Activated CD8-positive, alpha-beta memory T cell treated with anti-CD3 and anti-CD28 coated beads, Interleukin-2, amount 50 U/mL, for 48 hours (primary cell): ENCODE results near the gene RUNX3.

Experiments used
- DNase-seq: peaks from one replicate; pipeline ENCODE4 v3.0.0-alpha.2; 2020

Gene RUNX3

GRCh38 chr1:24963099-24963872 lies 33.2 kb upstream of the RUNX3 start:
- no peak for DNase-seq

- DNase-seq, result no peak
Measured at GRCh38 chr1:24961961-24962861, 32.1 kb upstream of the RUNX3 start.

DNA sequence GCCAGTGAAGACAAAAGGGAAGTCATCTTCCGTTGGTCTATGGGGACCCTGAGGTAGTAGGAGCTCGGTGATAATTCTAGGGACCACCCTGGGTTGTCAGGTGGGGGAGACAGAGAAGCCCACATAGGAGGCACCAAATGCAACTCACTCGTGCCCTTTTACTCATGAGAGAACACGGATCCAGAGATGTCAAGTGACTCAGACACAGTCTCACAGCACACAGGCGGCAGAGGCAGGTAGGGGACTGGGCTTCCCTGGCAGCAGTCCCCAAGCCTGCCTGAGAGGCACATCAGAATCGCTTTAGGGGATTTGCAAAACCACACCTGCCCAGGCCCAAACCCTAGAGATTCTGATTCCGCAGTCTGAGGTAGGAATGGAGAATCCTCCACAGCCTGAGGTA lies 31.3 kb upstream of the RUNX3 start:
- DNase-seq, result no peak

DNA sequence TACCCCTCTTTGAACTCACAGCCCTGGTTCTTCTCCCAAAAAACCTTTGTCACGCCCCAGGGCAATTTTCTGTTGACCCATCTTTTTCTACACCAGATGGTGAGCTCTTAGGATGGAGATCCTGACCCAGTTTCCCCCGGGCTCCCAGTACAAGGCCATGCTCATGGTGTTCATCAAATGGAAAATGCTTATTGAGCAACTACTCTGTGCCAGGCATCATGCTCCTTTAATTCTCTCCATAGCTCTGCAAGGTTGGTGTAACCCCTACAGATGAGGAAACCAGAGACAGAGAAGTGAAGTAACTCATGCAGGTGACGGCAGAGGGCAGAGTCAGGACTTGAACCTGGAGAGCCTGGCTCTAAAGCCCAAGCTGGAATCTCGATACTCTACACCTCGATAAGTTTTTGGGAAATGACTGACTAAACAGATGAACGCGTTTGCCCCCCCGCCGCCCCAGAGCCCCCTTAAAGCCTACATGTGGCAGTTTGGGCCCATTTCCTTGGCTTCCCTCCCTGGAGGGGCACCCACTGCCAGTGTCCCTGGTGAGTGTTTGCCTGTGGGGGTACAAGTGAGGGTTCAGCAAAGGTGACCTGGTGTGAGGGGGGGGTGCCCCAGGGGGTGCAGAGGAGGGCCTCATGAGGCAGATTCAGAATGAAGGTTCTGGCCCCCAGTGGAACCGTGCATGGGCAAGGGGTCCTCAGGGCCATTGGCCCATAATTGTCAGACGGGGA lies 30.2 kb upstream of the RUNX3 start:
- no peak for DNase-seq

GRCh38 chr1:24959623-24959975 lies 29.5 kb upstream of the RUNX3 start:
- no peak for DNase-seq

DNA sequence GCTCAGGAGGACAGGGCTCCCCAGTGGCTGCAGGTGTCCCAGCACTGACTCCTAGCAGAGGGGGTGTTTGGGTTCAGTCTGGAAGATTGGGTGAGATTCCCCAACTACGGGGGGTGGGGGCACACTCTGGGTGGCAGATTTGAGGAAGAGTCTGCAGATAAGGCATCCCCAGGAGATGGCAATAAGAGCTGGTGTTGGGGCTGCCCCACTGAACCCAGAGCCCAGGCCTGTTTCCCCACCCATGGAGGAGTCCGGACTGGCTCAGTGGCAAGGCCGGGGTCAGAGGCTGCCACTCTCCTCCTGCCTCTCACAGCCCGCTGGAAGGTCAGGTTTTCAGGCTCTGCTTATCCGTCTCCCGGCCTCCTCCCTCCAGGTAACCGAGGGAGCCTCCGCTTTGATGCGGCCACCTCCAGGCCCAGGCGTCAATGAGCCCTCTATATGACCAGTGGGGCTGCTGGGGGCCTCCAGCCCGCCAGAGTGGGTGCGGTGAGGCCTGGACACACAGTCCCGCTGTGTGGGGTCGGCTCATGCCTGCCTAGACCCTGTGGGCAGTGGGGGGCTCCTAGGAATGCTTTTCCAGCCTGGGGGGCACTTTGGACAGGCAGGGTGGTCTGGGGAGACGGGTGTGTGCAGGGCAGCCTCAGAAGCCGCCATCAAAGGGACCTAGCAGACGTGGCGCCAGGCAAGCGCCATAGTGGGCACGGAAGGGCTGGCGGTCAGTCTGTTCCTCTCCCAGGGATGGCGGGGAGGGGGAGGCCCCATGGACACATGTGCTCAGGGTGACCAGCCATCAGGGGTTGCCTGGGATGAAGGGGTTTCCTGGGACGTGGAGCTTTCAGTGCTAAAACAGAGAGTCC lies 28.9 kb upstream of the RUNX3 start:
- no peak for DNase-seq

DNA sequence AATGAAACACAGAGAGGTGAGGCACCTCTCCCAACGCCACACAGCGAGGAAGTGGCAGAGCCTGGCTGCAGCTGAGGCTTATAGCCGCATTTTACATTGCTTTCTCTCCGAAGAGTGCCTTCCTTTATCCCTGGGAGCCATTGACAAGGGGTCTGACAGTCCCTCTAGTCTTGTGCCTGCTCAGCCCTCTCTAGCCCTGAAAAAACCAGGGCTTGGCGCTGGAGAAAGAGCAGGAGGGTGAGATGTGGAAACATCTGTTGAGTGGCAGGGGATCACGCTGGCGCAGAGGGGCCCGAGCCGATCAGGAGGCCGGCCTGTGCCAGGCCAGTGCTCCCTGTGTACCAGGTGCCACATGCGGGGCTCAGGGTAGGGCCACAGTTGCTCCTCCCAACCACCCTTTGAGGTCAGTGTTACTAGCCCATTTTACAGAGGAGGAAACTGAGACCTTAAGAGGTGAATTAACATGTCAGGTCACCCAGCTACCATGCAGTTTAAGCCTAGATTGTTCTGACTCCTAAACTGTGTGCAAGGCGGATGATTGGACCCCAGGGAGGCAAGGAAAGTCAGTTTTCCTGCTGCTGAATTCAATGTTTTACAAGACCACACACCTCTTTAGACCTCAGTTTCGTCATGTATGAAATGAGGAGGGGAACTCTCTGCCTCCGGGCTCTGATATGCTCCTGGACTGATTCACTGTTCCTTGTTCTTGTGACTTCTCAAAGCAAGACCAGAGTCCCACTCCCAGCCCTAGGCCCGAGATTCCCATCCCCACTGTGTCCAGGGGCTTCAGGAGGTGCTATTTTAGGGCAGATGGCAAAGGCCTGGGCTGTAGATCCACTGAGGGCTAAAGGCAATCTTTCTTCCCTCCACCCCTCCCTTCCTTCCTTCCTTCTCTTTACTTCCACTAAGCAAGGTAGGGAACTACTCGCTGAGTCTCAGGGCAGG lies 28.0 kb upstream of the RUNX3 start:
- no peak for DNase-seq

- DNase-seq, result no peak
Measured at GRCh38 chr1:24957016-24957807, 27.1 kb upstream of the RUNX3 start.

DNA sequence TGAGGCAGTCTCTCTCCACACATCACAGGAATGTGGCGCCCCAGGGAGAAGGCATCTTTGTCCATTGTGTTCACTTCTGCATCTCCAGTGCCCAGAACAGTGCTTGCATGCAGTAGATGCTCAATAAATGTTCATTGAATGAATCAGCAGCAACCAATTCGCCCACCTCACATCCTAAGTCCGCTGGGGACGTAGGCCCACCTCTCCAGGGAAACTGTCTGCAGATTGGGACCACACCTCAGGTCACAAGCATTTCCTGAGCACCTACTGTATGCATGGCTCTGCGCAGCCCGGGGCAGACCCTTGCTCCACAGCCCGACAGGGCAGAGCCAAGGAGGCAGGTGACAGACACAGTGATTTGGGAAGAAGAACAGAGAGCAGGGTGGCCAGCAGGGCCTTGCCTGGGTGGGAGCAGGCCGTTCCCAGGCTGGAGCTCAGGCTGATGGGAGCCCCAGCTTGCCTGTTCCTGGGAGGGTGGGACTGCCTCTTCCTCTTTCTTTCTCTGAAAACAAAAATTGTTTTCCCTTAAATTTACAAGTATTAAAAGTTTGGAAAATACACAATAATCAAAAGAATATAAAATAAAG lies 25.8 kb upstream of the RUNX3 start:
- DNase-seq, result no peak

- DNase-seq, result no peak
Measured at GRCh38 chr1:24955161-24955560, 25.1 kb upstream of the RUNX3 start.

DNA sequence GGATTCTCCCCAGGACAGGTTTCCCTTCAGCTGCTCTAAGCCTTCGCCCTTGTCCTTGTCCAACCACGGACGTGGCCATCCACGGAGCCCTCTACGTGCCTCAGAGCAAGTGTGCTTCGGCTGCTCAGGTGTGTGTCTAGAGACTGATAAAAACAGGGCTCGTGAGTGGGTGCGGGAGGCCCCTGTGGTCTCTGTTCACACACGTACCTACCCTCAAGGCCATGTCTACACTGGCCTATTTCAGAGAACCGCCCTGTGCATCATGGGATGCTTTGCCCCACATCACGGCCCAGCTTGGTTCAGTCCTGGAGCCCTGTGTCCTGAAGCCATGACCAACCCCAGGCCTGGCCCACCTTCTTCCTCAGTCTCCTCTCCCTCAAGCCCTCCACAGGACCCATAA lies 24.6 kb upstream of the RUNX3 start:
- DNase-seq, result no peak

DNA sequence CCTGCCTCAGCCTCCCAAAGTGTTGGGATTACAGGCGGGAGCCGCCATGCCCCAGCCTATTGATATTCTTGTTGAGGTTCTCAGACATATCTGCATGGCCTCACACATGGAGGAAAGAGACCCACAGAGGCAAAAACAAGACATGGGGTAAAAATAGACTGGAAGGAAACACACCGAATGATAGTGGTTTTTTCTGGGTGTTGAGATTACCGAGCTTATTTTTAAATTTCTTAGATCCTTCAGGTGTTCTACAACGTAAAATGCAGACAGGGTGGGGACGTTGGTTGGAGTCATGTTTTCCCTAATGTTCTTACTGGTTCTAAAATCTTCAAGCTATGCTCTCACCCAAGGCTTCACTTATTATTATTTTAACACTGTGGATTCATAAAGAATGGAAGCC lies 23.9 kb upstream of the RUNX3 start:
- DNase-seq, result no peak

DNA sequence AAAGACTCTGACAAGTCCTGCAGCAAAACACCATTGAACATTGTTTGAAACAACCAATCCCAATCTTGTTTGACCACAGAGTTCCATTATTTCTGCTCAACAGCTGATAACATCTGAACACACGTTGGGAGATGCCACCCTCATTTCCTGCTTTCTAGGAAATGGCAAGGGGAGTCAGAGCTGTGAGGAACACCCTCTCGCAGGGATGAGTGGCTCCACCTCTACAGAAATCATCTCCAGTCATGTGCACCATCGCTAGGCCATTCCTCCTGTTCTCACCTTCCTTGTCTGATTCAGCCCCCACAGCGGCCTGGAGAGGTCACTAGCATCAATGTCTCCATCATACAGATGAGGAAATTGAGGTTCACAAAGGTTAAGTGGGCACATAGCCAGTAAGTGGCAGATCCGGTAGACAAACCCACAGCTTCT lies 22.4 kb upstream of the RUNX3 start:
- no peak for DNase-seq

DNA sequence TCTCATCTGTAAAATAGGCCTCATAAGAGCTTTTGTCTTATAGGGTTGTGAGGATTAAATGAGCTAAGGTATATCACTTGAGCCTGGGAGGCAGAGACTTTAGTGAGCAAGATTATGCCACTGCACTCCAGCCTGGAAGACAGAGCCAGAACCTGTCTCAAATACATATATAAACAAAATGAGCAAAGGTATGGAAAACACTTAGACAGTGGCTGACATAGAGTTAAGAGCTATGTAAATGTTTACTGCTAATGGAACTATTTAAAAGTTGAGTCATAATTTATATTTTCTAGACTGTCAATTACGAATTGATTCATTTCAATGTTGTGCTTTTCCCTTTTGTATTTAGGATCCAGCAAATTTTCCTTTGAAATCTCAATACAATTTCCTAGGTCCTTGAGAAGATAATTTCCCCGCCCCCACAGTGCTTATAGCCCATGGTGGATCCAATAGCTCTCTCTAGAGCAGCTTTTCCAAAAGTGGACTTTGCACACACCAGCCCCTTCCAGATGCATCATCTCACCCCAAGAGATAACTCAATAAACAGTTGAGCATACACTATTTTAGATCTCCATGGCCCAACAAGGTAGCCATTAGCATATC lies 21.8 kb upstream of the RUNX3 start:
- DNase-seq, result no peak

GRCh38 chr1:24951337-24951736 lies 21.3 kb upstream of the RUNX3 start:
- DNase-seq, result no peak

DNA sequence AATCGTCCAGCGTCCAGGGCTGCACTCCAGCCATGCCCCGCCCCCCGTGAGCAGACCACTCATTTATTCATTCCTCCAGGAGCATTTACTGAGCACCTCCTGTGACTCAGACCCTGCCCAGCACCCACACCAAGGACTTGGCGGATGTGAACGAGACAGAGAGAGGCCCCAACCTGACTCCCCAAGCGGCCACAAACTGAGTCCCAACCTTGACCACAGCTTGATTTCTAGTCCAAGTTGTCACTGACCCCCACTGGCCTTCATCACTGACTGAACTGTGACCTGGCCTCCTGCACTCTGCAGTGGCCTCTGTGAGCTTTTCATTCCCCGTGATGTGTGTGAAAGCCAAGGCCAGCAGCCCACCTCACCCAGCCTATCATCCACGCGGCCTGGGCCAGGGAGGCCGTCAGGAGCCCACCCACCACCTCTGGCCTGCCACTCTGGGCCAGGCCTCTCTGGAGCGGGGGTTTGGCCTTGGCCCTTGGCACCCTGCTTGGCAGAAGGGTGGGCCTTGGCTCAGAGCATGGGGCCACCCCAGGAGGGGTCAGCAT lies 19.3 kb upstream of the RUNX3 start:
- no peak for DNase-seq

DNA sequence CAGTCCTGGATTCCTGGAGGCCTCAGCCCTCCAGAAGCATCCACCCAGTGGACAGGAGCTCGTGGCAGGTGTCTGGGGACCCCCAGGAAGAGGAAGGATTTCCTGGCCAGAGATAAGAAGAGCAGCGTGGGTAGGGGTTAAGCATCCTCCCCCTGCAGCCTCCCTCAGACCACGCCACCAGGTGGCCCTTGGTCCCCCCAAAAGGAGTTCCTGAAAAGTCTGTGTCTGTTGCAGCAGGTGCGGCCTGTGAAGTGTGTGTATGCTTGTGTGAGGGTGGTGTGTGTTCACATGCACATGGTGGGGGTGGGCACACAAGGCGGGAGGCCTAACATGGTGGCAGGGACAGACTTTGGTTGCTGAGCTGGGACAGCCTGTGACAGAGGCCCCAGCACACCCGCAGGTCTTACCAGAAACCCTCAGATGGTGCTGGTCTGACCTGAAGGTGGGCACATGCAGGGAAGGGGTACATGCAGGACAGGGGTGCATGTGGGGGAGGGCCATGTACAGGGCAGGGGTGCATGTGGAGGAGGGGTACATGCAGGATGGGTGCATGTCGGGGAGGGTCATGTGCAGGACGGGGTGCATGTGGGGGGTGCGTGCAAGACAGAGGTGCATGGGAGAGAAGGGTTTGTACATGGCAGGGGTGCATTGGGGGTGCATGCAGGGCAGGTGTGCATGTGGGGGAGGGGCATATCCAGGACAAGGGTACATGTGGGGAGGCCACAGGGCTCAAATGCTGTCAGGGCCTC lies 18.2 kb upstream of the RUNX3 start:
- no peak for DNase-seq

DNA sequence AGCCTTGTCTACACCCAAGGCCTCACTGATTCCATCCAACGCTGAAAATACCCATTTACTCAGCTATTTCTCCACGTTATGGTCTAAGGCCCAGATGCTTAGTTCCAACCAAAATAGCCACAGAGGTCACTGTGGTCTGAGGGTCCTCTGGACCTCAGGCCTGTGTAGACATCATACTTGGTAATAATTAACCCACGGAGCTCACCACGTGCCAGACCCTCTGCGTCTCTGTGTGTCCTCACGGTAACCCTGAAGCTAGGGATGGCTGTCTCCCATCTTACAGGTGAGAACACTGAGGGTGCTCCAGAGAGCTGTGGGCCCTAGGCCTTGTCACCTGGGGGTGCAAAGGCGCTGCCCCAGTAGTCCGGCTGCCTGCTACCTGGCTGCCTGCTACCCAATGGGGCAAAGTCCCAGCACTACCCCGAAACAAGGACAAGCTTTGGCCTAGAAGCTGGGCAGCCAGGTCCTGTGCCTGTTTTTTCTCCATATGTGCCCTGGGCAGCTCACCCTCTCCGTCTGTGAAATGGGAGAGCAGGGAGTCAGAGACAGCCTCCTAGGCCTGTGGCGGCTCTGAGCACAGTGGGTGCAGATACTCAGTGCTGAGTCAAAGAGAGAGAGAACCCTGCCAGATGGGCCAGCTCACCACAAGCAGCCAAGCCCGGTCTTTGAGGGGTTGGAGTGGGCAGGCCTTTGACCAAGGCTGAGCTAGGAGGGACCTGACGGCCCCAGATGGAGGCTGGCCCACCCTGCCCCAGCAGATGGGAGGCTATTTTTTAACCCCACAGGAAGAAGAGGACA lies 17.0 kb upstream of the RUNX3 start:
- no peak for DNase-seq
